ENCODE results near the gene UPK3BL2.
A peak's percentile ranks its signal among the peaks of the same experiment; 100 is the strongest.
"Not testable (repeated sequence)": the region's sequence is repeated elsewhere in the genome, so short reads cannot be mapped to it uniquely, and the experiment has no call there.

Gene UPK3BL2

GRCh38 chr7:102543596-102543995 is at the start of gene UPK3BL2:
Gene UPK3BL2, minus strand, starts transcription at chr7:102543696. Its CDS starts 60 bp downstream, at chr7:102543636.
- not testable (repeated sequence) for DNase-seq

DNA sequence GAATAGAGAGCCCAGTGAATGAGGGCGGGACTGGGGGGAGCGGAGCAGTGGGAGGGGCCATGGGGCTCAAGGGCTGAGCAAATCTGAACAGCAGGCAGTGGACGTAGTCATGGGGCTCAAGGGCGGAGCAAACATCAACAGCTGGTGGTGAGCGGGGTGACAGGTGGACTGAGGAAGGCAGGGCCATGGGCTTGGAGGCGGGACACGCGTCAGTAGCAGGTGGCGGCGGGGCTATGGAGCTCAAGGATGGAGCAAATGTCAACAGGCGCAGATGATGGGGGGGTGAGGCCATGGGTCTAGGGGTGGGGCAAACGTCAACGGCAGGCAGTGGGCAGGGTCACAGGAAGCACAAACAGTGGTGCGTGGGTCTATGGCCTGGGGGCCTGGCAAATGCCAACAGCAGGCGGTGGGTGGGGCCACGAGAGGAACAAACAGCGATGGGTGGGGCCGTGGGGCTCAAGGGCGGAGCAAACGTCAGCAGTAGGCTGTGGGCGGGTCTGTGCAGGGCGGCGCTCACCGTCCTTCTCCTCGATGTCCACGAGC is 49.1 kb upstream of the UPK3BL2 start:
- not testable (repeated sequence) for DNase-seq

DNA sequence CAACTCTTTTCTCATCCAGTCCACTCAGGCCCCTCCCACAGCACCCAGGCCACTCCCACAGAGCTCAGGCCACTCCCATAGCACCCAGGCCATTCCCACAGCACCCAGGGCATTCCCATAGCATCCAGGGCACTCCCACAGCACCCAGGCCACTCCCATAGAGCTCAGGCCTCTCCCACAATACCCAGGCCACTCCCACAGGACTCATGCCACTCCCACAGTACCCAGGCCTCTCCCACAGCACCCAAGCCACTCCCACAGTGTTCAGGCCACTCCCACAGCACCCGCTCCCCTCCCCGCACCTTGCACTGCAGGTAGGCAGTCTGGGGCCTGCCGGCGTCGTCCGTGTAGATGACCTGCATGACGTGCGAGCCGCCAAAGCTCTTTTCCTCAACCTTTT is 46.4 kb upstream of the UPK3BL2 start:
- DNase-seq = not testable (repeated sequence)

DNA sequence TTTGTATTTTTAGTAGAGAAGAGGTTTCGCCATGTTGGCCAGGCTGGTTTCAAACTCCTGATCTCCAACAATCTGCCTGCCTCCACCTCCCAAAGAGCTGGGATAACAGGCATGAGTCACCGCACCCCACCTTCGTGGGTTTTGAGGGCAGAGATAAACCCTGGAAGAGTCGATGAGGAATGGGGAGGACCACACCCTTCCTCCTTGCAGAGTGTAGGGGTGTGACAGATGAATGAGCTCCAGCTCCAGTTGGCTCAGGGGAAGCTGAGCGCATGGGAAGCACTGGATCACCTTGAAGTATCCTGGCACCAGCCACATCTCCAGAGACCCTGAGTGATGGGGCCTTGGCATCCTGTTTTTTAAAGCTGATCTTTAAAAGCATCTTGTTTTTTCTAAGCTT is 40.0 kb upstream of the UPK3BL2 start:
- DNase-seq = not testable (repeated sequence)

DNA sequence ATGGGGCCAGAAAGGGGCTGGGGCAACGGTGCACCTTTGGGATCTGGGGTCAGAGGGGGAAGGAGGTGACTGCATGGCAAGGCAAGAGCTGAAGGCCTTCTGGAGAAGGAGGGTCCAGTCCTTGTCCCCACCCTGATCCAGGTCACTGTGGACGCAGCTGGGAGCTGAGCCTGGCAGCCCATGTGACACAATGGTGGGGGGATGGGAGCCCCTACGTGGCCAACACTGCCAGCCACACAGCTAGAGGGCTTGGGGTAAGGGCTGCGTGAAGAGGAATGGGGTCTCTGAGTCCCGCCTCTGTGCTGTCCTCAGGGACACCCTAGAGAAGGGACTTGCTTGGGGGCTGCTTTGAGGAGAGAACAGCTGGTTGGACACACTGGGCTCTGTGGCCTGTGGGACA is 38.2 kb upstream of the UPK3BL2 start:
- not testable (repeated sequence) for DNase-seq

DNA sequence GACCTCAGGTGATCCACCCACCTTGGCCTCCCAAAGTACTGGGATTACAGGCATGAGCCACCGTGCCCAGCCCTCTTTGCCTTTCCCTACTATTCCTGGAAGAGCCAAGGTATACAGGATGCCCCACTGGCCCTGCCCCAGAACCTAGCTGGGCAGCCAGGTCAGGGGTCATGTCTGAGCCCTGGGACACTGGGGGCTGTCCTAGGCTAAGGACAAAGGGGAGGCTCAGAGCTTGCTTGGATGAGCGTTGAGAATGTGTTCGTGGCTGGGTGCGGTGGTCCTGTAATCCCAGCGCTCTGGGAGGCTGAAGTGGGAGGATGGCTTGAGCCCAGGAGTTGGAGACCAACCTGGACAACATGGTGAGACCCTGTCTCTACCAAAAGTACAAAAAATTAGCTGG is 35.0 kb upstream of the UPK3BL2 start:
- not testable (repeated sequence) for DNase-seq

GRCh38 chr7:102577315-102578240 is 34.1 kb upstream of the UPK3BL2 start:
- not testable (repeated sequence) for DNase-seq

GRCh38 chr7:102576363-102576762 is 32.9 kb upstream of the UPK3BL2 start:
- not testable (repeated sequence) for DNase-seq

DNA sequence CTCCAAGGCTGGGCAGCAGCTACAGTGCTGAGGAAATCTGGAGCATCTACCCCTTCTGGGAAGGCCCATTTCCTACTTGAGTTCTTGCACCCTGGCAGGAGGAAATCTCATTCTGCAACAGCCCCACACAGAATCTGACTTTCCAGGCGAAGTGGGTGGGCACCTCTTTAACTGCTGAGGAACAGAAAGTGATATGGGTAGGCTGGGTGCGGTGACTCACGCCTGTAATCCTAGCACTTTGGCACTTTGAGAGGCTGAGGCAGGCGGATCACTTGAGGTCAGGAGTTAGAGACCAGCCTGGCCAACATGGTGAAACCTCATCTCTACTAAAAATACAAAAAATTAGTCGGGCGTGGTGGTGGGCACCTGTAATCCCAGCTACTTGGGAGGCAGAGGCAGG is 31.1 kb upstream of the UPK3BL2 start:
- not testable (repeated sequence) for DNase-seq

- DNase-seq = peak; percentile 100
These were observed 29.1 kb upstream of the UPK3BL2 start, which contains the start of gene POLR2J3 for GRCh38 chr7:102572261-102573239. Gene POLR2J3, minus strand, starts transcription at chr7:102572583. Its CDS starts 62 bp downstream, at chr7:102572521.

DNA sequence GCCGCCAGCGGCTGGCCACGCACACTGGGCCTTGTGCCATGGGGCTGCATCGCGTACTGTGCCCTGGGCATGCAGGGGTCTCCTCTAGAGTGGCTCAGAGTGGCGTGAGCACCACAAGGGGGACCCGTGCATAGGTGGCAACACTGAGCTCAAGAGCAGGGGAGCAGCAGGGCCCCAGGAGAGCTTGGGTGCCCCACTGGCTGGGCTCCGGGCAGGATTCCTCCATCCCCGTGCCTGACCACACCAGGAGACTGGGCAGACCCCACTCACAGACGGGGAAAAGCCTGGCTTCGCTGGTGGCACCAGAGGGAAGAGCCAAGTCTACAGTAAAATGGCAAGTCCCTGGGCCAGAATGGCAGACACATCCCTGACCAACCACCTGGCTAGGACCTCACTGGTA is 25.1 kb upstream of the UPK3BL2 start:
- not testable (repeated sequence) for DNase-seq

GRCh38 chr7:102550808-102551422 is 7.4 kb upstream of the UPK3BL2 start, which contains the start of gene SPDYE2:
Gene SPDYE2, plus strand, starts transcription at chr7:102551226. Its CDS starts 2,030 bp downstream, at chr7:102553256.
- DNase-seq = not testable (repeated sequence)

GRCh38 chr7:102546353-102546752 is 2.9 kb upstream of the UPK3BL2 start:
- DNase-seq = not testable (repeated sequence)

GRCh38 chr7:102545288-102545687 is 1.8 kb upstream of the UPK3BL2 start:
- DNase-seq = not testable (repeated sequence)

GRCh38 chr7:102544372-102544771 is 876 bp upstream of the UPK3BL2 start:
- not testable (repeated sequence) for DNase-seq

GRCh38 chr7:102542771-102543170 is 725 bp downstream of the UPK3BL2 start:
- DNase-seq = not testable (repeated sequence)

DNA sequence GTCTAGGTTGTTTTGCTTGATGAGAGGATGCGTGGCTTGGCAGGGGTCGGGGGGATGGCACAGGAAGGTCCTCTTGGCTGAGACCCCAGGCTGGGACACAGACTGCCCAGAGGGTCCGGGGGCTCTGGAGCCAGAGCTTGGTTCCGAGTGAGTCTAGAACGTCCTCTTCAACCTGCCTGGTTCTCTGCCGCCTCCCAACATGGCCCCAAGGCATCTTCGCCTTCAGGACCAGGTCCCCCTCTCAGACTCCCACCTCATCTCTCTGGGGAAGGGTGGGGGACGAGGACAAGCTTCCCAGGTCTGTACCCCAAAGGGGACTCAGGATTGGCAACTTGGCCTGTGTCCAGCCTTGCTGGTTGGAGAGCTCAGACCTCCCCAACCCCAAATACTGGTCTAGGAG is 1.4 kb downstream of the UPK3BL2 start:
- DNase-seq = not testable (repeated sequence)

- DNase-seq = not testable (repeated sequence)
These were observed 2.9 kb downstream of the UPK3BL2 start for GRCh38 chr7:102540604-102541003.

DNA sequence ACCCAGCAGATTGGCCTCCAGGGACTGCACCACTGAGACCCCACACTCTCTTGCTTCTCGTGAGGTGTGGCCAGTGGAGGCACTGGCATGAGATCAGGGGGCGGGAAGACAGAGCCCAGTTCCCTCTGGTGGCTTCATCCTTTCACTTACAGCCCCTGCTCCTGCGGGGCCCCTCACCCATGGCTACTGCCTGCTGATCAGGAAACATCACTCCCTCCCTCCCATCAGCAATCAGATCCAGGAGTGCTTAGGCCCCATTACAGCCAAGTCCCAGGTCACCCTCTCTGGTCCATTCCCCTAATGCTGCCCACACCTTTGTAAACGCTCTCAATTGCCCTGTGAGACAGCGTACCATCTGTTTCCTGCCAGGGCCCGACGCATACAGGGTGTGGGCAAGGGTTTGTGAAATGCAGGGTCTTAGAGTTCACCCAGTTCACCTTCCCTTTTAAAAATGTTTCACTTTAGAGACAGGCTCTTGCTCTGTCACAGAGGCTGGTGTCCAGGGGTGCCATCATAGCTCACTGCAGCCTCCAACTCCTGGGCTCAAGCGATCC is 8.4 kb downstream of the UPK3BL2 start:
- not testable (repeated sequence) for DNase-seq

DNA sequence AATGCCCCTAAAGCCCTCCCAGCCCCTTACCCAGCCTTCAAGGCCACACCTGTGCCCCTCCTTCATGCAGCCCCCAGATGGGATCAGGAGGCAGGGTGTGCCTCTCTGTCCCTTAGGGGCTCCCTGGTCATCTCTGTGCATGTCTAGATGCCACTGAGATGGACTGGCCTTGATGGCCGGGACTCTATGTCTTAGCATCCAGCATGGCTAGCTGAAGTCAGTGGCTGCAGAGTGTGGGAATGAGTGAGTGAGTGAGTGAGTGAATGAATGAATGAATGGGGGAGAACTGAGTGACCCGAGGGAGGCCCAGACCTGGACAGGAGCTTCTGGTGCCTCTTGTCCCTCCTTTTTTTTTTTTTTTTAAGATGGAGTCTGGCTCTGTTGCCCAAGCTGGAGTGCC is 11.4 kb downstream of the UPK3BL2 start:
- DNase-seq = not testable (repeated sequence)

GRCh38 chr7:102531583-102531982 is 11.9 kb downstream of the UPK3BL2 start:
- DNase-seq = not testable (repeated sequence)
